Measurements from ENCODE around the gene ALG2.

ALG2 gene

DNA sequence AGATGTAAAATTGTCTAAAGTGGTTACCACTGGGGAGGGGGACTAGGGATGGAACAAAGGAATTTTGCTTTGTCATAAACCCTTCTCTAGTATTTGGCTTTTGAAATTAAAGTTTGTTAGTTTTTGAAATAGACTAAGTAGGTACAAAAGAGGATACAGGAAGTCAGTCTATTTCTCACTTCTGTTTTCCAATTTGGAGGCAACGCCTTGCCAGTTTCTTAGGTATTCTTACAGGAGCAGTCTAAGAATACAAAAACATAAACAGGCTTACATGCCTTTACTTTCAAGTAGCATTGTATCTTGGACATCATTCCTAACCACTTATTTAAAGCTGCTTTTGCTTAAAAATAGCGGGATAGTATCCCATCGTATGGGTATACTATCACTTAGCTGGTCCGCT is 34.4 kb downstream of the ALG2 start:
- Mint-ChIP-seq H3K27me3 (peaks cover 2% of the 10 kb centered on the region), H3K9me3 (no peaks in the 10 kb centered on the region), H3K4me3 (no peak overlapping the region), H3K36me3 (no peaks in the 10 kb centered on the region), H3K27ac (no peak overlapping the region), H3K4me1 (peaks cover 12% of the 10 kb centered on the region)

DNA sequence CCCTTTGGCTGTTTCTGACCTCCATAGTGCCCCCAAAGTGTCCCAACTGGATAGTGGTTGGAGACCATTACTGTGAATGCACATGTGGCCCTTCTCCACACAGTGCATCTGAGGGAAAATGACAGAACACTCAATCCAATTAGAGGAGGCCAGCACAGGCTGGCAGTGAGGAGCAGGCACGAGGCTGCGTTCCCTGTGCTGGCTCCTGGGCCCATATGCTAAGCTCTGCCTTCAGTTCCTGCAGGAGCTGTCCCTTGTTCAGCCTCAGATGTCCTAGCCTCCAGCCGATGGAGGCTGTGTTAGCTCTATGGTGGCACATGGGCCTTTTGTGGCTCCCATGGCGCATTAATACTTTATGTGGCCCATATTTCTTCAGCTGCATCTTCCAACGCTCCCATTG is 35.8 kb downstream of the ALG2 start:
- peaks cover 20% of the 10 kb centered on the region for H3K4me1 Mint-ChIP-seq
- H3K4me3 Mint-ChIP-seq: no peak overlapping the region
- H3K36me3 Mint-ChIP-seq: no peaks in the 10 kb centered on the region
- H3K27me3 Mint-ChIP-seq: no peaks in the 10 kb centered on the region
- H3K9me3 Mint-ChIP-seq: no peaks in the 10 kb centered on the region
- no peak overlapping the region for H3K27ac Mint-ChIP-seq

- Mint-ChIP-seq H3K9me3 (no peaks in the 10 kb centered on the region), H3K4me1 (peaks cover 20% of the 10 kb centered on the region), H3K36me3 (no peaks in the 10 kb centered on the region), H3K27ac (no peak overlapping the region), H3K4me3 (no peak overlapping the region), H3K27me3 (no peaks in the 10 kb centered on the region)
These were observed 36.5 kb downstream of the ALG2 start for GRCh38 chr9:99185348-99185632.

DNA sequence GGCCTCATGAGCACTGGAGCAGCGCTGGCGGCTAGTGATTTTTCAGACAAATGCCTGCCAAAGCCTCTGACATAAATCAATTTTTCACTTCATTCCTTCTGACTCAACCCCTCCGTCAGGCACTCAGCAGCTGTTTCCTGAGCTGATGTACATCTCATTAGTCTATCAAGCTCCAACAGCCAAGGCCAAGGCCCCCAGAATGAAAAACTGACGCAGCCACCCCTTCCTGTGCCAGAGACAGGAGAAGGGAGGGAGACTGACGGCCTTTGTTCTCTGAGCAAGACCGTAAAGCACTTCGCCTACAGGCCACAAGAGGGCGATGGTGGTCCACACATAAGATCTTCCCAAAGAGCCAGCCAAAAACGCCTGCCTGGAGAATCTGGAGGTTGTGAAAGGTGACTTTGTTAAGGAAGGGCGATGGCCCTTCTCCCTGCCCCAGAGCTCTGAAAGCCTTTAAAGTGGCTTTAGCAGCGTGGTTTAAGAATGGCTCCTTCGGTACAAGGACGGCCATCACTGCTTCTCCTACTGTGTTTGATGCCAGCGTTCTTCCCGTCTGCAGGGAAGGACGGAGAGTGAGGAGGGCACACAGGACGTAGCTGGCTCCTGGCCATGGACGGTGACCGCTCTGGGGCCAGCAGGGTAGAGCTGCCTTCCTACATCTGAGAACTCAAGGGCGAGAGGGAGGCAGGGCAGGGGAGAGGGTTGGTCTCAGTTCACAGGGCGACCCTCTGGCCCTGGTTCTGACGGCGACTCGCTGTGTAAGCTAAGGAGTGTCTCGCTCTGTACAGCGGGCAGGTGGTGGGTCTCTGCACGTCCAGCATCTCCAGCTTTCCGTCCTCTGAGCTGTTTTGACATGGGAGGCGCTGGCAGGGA is 37.0 kb downstream of the ALG2 start:
- Mint-ChIP-seq H3K36me3 (no peaks in the 10 kb centered on the region), H3K9me3 (no peaks in the 10 kb centered on the region), H3K27me3 (no peaks in the 10 kb centered on the region), H3K4me1 (peaks cover 20% of the 10 kb centered on the region), H3K4me3 (peak overlapping the region; percentile 39), H3K27ac (no peak overlapping the region)

DNA sequence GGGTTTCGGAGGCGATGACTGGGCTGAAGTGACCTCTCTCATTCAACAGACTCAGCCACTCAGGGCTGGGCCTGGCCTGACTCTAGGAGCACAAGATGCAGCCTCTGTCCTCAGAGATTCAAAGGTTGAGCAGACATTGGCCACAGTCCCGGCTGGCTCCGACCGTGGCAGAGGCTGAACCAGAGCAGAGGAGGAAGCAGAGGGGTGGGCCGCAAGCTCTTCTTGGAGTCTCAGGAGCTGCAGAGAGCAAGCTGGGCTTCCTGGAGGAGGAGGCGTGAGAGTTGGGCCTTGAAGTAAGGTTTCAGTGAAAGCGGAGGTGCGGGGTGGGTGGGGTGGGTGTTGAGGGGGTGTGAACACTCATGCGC is 37.6 kb downstream of the ALG2 start:
- Mint-ChIP-seq H3K4me3 (no peak overlapping the region), H3K36me3 (no peaks in the 10 kb centered on the region), H3K27ac (no peak overlapping the region), H3K4me1 (peaks cover 20% of the 10 kb centered on the region), H3K9me3 (no peaks in the 10 kb centered on the region), H3K27me3 (no peaks in the 10 kb centered on the region)

- no peaks in the 10 kb centered on the region for H3K36me3 Mint-ChIP-seq
- H3K27ac Mint-ChIP-seq: no peak overlapping the region
- no peaks in the 10 kb centered on the region for H3K9me3 Mint-ChIP-seq
- H3K27me3 Mint-ChIP-seq: no peaks in the 10 kb centered on the region
- no peak overlapping the region for H3K4me3 Mint-ChIP-seq
- H3K4me1 Mint-ChIP-seq: peaks cover 20% of the 10 kb centered on the region
These were observed 38.1 kb downstream of the ALG2 start for GRCh38 chr9:99183616-99184015.

- Mint-ChIP-seq H3K4me1 (peaks cover 20% of the 10 kb centered on the region), H3K27ac (no peak overlapping the region), H3K4me3 (no peak overlapping the region), H3K36me3 (no peaks in the 10 kb centered on the region), H3K27me3 (no peaks in the 10 kb centered on the region), H3K9me3 (no peaks in the 10 kb centered on the region)
These were observed 39.4 kb downstream of the ALG2 start for GRCh38 chr9:99182356-99182755.

GRCh38 chr9:99181621-99182020 is 40.1 kb downstream of the ALG2 start:
- H3K9me3 Mint-ChIP-seq: no peaks in the 10 kb centered on the region
- no peaks in the 10 kb centered on the region for H3K27me3 Mint-ChIP-seq
- no peak overlapping the region for H3K27ac Mint-ChIP-seq
- H3K4me1 Mint-ChIP-seq: peaks cover 15% of the 10 kb centered on the region
- H3K36me3 Mint-ChIP-seq: no peaks in the 10 kb centered on the region
- no peak overlapping the region for H3K4me3 Mint-ChIP-seq

DNA sequence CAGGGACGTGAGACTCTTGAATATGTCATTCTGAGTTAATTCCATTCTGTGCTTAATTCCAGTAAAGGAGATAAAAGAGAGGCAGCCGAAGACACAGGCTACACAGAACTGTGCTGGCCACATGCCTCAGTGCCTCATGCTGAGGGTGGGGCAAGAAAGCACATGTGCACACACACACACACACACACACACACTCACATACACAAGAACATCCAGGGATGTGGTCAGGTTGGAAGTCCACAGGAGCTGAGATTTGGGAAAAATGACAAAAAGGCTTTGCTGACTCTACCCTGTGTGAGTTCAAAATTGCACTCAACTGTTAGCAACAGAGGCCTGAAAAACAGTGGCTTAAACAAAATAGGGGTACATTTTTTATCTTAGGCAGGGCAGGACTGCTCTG is 40.5 kb downstream of the ALG2 start:
- no peaks in the 10 kb centered on the region for H3K36me3 Mint-ChIP-seq
- no peaks in the 10 kb centered on the region for H3K9me3 Mint-ChIP-seq
- no peaks in the 10 kb centered on the region for H3K27me3 Mint-ChIP-seq
- no peak overlapping the region for H3K27ac Mint-ChIP-seq
- peaks cover 15% of the 10 kb centered on the region for H3K4me1 Mint-ChIP-seq
- no peak overlapping the region for H3K4me3 Mint-ChIP-seq

GRCh38 chr9:99180662-99181061 is 41.1 kb downstream of the ALG2 start:
- H3K27me3 Mint-ChIP-seq: no peaks in the 10 kb centered on the region
- H3K4me3 Mint-ChIP-seq: no peak overlapping the region
- no peaks in the 10 kb centered on the region for H3K9me3 Mint-ChIP-seq
- peaks cover 15% of the 10 kb centered on the region for H3K4me1 Mint-ChIP-seq
- no peak overlapping the region for H3K27ac Mint-ChIP-seq
- H3K36me3 Mint-ChIP-seq: no peaks in the 10 kb centered on the region

- H3K27me3 Mint-ChIP-seq: no peaks in the 10 kb centered on the region
- H3K4me1 Mint-ChIP-seq: peaks cover 15% of the 10 kb centered on the region
- H3K9me3 Mint-ChIP-seq: no peaks in the 10 kb centered on the region
- no peaks in the 10 kb centered on the region for H3K36me3 Mint-ChIP-seq
- no peak overlapping the region for H3K4me3 Mint-ChIP-seq
- no peak overlapping the region for H3K27ac Mint-ChIP-seq
These were observed 41.5 kb downstream of the ALG2 start for GRCh38 chr9:99180199-99180598.

DNA sequence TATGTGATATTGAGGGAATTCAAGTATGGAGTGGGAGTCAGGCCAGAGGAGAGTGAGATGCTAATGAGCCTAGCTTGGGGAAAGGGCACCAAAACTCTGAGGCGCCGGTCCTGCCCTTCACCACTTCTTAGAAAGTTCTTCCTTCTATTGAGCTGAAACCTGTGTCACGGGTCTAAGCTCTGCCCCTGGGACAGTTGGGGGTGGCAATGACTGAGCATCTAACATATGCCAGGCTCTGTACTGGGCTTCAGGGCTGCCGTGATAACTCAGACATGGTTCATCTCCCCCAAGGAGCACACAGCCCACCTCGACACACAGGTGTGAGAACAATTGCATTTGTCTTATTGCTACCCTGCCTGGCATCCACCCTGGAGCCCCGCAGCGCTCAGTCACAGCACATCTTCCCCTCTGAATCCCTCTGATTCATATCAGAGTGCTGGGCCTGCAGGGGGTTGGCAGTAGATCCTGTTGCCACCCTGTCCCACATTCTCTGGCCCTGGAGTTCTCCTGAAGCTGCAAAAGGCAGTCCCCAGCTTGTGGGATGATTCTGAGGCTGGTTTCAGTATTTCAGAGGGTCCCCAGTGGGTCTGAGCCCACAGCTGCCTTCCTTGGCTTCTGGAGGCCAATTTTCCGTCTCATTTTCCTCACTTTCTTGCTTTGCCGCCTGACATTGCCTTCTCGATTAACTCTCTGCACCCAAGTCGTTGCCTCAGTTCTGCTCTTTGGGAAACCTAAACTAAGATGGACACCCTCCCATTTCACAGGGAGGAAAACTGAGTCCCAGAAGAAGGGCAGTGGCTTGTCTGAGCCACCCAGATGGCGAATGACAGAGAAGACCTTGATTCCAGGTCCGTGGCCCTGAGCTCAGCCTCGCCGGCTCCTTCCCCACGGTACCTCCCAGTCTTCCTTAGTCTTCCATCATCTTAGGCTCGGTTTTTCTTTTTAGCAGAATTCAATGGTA is 42.5 kb downstream of the ALG2 start:
- H3K27ac Mint-ChIP-seq: no peak overlapping the region
- no peaks in the 10 kb centered on the region for H3K36me3 Mint-ChIP-seq
- no peak overlapping the region for H3K4me3 Mint-ChIP-seq
- H3K9me3 Mint-ChIP-seq: no peaks in the 10 kb centered on the region
- H3K27me3 Mint-ChIP-seq: no peaks in the 10 kb centered on the region
- H3K4me1 Mint-ChIP-seq: peaks cover 8% of the 10 kb centered on the region

DNA sequence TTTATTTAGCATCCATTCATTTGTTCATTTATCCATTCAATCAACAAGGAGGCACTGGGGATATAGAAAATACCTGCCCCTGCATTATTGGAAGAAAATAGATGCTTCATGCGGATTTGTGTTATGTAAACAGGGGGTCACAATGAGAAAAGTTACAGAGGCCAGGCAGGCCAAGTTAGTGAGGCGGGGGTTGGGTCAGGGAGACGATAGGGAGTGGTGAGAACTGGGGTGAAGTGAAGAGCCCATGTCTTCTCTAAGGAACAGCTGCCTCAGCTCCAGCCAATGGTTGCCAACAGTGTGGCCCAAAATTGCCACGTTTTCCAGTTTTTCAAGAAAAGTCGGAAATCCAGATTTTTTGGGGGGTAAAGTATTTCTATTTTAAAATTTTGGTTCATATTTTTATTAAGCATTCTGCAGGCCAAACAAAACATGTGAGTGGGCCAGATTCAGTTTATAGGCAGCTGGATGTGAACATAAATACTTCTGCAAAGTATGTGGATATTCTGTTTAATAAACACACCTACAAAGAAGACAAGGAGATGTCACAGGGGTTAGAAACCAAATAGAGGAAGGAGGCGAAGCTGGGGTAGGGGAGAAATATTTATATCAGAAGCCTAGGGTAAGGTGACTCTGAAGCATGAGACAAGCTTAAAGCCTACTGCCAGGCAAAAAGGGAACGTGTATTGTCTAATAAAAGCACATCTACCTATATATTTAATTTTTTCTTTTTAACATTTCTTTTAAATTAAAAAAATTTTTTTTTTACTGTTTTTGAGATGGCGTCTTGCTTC is 44.0 kb downstream of the ALG2 start:
- Mint-ChIP-seq H3K4me3 (no peak overlapping the region), H3K27me3 (no peaks in the 10 kb centered on the region), H3K36me3 (no peaks in the 10 kb centered on the region), H3K9me3 (no peaks in the 10 kb centered on the region), H3K4me1 (peaks cover 8% of the 10 kb centered on the region), H3K27ac (no peak overlapping the region)

- Mint-ChIP-seq H3K9me3 (no peaks in the 10 kb centered on the region), H3K27ac (no peak overlapping the region), H3K4me1 (peaks cover 4% of the 10 kb centered on the region)
These were observed 45.2 kb downstream of the ALG2 start for GRCh38 chr9:99176527-99177013.

More at GRCh38 chr9:99176527-99177013, 45.2 kb downstream of the ALG2 start:
- no peaks in the 10 kb centered on the region for H3K27me3 Mint-ChIP-seq
- no peak overlapping the region for H3K4me3 Mint-ChIP-seq
- H3K36me3 Mint-ChIP-seq: no peaks in the 10 kb centered on the region

Data from activated naive CD4-positive, alpha-beta T cell treated with anti-CD3 and anti-CD28 coated beads, Interleukin-2, amount 50 U/mL, for 24 hours (primary cell).